Activated T-cell treated with anti-CD3 and anti-CD28 coated beads, Interleukin-2, amount 50 U/mL, for 1 hour (primary cell): ENCODE data around the gene EXOC7.

Experiments used
- DNase-seq: peaks from one replicate; pipeline ENCODE4 v3.0.0-alpha.2; 2020

Gene EXOC7

GRCh38 chr17:76036497-76037261 lies 66.9 kb downstream of the EXOC7 start:
- DNase-seq, result no peak

- DNase-seq, result no peak
Measured at GRCh38 chr17:76034428-76035350, 68.9 kb downstream of the EXOC7 start.

GRCh38 chr17:76033139-76033538 lies 70.4 kb downstream of the EXOC7 start:
- no peak for DNase-seq

- no peak for DNase-seq
Measured at GRCh38 chr17:76032780-76033108, 70.8 kb downstream of the EXOC7 start.

DNA sequence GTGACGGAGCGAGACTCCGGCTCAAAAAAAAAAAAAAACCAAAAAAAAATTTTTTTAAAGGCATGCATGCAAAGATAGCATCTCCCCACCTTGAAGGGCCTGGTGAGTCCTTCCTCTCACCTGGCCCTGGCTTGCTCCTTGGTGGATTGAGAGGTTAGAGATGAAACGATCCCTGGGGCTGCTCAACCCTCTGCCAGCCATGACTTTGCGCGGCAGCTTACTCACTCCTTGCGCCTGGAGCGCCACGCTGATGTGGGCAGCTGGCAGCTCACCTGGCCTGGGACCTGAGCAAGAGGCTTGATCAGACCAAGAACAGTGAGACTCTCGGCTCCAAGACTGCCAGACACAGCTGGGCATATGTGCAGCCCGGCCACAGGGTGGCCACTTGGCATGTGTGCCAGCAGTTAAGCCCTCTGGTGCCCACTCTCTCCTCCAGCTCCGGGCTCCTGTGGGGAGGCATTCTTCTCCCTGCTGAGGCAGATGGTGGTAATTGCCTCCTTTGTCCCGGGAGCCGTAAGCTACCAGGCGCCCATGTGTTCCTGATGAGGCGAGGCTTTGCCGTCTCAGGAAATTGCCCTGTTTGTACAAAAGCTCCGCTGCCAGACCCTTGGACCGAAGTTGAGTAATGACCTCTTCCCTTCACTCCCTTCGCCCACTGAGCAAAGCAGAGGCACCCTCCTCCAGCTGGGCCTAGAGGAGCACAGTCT lies 71.4 kb downstream of the EXOC7 start:
- no peak for DNase-seq
